ENCODE results near the gene AKAP13.

Gene AKAP13

DNA sequence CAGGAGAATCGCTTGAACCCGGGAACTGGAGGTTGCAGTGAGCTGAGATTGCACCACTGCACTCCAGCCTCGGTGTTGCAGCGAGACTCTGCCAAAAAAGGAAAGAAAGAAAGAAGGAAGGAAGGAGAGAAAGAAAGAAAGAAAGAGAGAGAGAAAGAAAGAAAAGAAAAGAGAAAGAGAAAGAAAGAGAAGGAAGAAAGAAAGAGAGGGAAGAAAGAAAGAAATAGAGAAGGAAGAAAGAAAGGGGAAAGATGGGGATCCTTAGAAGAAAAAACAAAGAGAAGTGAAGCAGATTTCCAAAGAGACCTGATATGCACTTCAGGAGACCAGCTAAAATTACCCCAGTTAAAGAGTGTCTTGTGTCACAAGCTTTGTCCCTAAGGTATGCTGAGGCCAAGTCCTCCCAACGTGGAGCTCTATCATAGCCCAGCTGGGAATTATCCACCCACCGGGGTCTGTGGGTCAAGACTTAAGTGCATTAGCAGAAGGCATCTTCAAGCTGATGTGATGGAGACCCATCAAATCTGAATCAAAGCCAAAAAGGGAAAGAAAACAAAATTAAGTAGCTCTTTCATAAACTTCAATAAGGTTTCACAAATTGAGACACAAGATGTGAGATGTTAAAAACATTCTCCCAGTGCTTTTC is 17.8 kb upstream of the AKAP13 start:
- Histone ChIP-seq H3K9me3 (no peaks in the 10 kb centered on the region), H3K27ac (no peak overlapping the region), H3K27me3 (no peaks in the 10 kb centered on the region), H3K4me3 (ENCODE audit: low read depth in 1 of 2, low read length in 1 of 2) (no peak overlapping the region), H3K36me3 (no peaks in the 10 kb centered on the region), H3K4me1 (ENCODE audit: control insufficient read depth in 1 of 2, insufficient read depth in 1 of 2, low read depth in 1 of 2, low read length in 1 of 2) (no peaks in the 10 kb centered on the region)
- no peak for TF ChIP-seq CTCF (IDR thresholded peaks at IDR 0.05)

DNA sequence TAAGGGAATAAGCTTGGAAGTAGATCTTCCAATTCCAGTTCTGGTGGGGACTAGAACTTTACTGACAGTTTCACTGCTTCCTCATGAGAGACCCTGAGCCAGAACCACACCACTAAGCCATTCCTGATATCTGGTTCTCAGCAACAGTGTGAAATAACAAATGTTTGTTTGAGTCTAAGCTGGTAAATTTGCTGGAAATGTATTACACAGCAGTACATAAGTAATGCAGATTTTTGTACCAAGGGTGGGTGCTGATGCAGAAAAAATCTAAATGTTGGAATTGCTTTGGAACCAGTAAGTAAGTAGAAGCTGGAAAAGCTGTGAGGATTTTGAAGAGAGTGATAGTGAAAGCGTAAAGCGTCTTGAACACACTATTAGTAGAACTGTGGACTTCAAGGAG is 14.4 kb upstream of the AKAP13 start:
- Histone ChIP-seq H3K9me3 (no peaks in the 10 kb centered on the region), H3K36me3 (no peaks in the 10 kb centered on the region), H3K4me3 (ENCODE audit: low read depth in 1 of 2, low read length in 1 of 2) (no peak overlapping the region), H3K27ac (no peak overlapping the region), H3K27me3 (no peaks in the 10 kb centered on the region), H3K4me1 (ENCODE audit: control insufficient read depth in 1 of 2, insufficient read depth in 1 of 2, low read depth in 1 of 2, low read length in 1 of 2) (no peaks in the 10 kb centered on the region)
- TF ChIP-seq CTCF (IDR thresholded peaks at IDR 0.05) = no peak

DNA sequence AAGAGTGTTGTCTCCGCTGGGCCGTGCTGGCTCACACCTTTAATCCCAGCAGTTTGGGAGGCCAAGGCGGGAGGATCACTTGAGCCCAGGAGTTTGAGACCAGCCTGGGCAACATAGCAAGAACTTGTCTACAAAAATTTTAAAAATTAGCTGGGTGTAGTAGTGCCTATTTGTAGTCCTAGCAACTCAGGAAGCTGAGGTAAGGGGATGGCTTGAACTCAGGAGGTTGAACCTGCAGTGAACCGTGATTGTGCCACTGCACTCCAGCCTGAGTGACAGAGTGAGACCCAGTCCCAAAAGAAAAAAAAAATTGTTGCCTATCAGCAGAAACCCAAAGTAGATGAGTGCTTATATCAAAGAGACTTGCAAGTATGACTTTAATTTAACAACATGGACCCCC is 12.7 kb upstream of the AKAP13 start:
- no peak overlapping the region for H3K4me3 ChIP-seq (ENCODE audit: low read depth in 1 of 2, low read length in 1 of 2)
- H3K36me3 ChIP-seq = no peaks in the 10 kb centered on the region
- H3K27ac ChIP-seq = no peak overlapping the region
- no peaks in the 10 kb centered on the region for H3K27me3 ChIP-seq
- no peaks in the 10 kb centered on the region for H3K9me3 ChIP-seq
- TF ChIP-seq CTCF (IDR thresholded peaks at IDR 0.05) = no peak
- H3K4me1 ChIP-seq (ENCODE audit: control insufficient read depth in 1 of 2, insufficient read depth in 1 of 2, low read depth in 1 of 2, low read length in 1 of 2) = no peaks in the 10 kb centered on the region

DNA sequence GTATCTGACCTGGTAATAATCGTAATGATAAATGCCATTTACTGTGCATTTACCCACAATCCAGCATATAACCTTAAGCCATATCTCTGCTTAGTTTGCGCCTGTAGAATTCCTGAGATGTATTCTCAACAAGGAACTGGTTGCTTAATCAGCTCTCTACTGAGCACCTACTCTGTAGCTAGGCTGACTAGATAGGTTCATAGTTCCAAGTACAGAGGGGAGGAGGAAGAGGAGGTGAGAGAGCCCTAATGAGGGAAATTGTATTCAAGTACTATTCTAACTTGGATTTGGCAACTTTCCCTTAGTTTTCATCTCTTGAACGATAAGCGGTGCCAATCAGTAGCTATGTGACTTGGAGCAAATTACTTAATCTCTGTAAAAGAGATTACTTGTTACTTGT is 5.6 kb upstream of the AKAP13 start:
- H3K9me3 ChIP-seq = no peaks in the 10 kb centered on the region
- peaks cover 5% of the 10 kb centered on the region in 2 experiments for H3K4me1 ChIP-seq (ENCODE audit: control insufficient read depth in 1 of 2, insufficient read depth in 1 of 2, low read depth in 1 of 2, low read length in 1 of 2)
- no peaks in the 10 kb centered on the region for H3K36me3 ChIP-seq
- TF ChIP-seq CTCF (IDR thresholded peaks at IDR 0.05) = no peak
- H3K27me3 ChIP-seq = peaks cover 28% of the 10 kb centered on the region
- no peak overlapping the region for H3K27ac ChIP-seq
- no peak overlapping the region for H3K4me3 ChIP-seq (ENCODE audit: low read depth in 1 of 2, low read length in 1 of 2)

DNA sequence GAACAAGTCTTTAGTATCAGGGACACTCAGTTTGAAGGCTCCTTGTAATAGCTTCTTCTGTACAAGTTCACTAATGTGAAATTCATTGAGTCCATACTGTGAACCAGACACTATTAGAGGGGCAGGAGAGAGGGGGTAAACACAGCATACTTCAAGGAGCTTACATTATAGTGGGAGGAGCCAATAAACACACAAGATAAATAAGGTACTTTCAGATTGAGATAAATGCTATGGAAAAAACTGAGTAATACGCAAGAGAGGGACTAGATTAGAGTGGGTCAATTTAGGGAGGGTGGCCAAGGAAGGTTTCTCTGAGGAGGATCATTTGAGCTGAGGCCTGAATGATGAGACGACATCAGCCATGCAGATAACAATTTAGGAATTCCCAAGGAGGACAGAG is 3.1 kb upstream of the AKAP13 start:
- H3K36me3 ChIP-seq = no peaks in the 10 kb centered on the region
- no peak for TF ChIP-seq CTCF (IDR thresholded peaks at IDR 0.05)
- no peaks in the 10 kb centered on the region for H3K9me3 ChIP-seq
- peaks cover 14 to 15% of the 10 kb centered on the region in 2 experiments for H3K4me1 ChIP-seq (ENCODE audit: control insufficient read depth in 1 of 2, insufficient read depth in 1 of 2, low read depth in 1 of 2, low read length in 1 of 2)
- H3K27ac ChIP-seq = no peak overlapping the region
- no peak overlapping the region for H3K4me3 ChIP-seq (ENCODE audit: low read depth in 1 of 2, low read length in 1 of 2)
- H3K27me3 ChIP-seq = peaks cover 48% of the 10 kb centered on the region
